Urinary bladder (tissue), 4 donors: ENCODE measurements around the gene INSRR. TPM values are rescaled to one million over a fixed set of nuclear protein-coding genes. Genes with fewer than 3 reads are reported as not detected.

ENCODE experiments used
- DNase-seq: peaks from one replicate; pipeline ENCODE4 v3.0.0-alpha.2; 2015; ENCODE audit errors: extremely low spot score
- H3K27ac ChIP-seq: one replicate; pipeline ENCODE4 v1.5.1; 2013; ENCODE audit warnings: low read depth, mild to moderate bottlenecking, moderate library complexity
- H3K36me3 ChIP-seq: one replicate; pipeline ENCODE4 v1.6.1; 2013; ENCODE audit warnings: mild to moderate bottlenecking, moderate library complexity; ENCODE audit not compliant: insufficient read depth
- H3K4me1 ChIP-seq: one replicate; pipeline ENCODE4 v1.6.1; 2013; ENCODE audit warnings: mild to moderate bottlenecking, moderate library complexity; ENCODE audit not compliant: insufficient read depth
- H3K4me3 ChIP-seq: one replicate; pipeline ENCODE4 v1.5.1; 2013; ENCODE audit warnings: low read depth, low read length
- WGBS: extraction: QIAGEN DNeasy Blood & Tissue Kit; methylation state at CpG from one replicate; pipeline ENCODE4 v1.1.7; 2013; 5-methylcytosine and 5-hydroxymethylcytosine counted together
- polyA plus RNA-seq: library from polyadenylated mRNA; stranded (reverse); fragments of 200-250 nt; gene quantifications from one replicate; pipeline ENCODE4 v1.2.3, GENCODE V29; 2013
- total RNA-seq: library from RNA; depleted of rRNA; stranded (reverse); fragments of >200 nt; gene quantifications from one replicate; pipeline ENCODE4 v1.2.3, GENCODE V29; 2014
- donor health status: healthy with polysubstance abuse.
- donor health status: healthy.

INSRR gene
- total and polyA plus RNA-seq, 2 donors = 0.04 to 0.11 TPM

DNA sequence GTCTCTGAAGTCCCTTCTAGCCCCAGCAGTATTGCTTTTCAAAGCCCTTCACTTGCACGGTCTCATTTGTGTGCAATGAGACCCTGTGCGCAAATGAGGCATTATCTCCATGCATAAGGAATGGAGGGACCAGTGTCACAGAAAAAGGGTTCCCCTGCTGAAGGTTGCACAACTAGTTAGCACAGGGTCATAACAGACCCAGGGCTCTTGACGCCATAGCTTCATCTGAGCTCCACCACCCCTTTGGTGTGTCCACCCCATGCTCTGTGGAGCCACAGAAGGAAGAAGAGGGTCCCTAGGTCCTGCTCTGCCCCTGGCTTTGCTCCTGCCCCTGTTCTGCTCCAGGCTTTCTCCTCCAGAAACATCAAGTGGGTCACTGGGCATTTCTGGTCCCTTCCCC is 54.9 kb downstream of the INSRR start:
- no peak overlapping the region for H3K4me3 ChIP-seq
- H3K36me3 ChIP-seq = peaks cover 4% of the 10 kb centered on the region
- no peaks in the 10 kb centered on the region for H3K4me1 ChIP-seq
- no peak overlapping the region for H3K27ac ChIP-seq
- DNase-seq = no peak
- 76% methylated on average over 3 of the region's 3 CpGs for WGBS

DNA sequence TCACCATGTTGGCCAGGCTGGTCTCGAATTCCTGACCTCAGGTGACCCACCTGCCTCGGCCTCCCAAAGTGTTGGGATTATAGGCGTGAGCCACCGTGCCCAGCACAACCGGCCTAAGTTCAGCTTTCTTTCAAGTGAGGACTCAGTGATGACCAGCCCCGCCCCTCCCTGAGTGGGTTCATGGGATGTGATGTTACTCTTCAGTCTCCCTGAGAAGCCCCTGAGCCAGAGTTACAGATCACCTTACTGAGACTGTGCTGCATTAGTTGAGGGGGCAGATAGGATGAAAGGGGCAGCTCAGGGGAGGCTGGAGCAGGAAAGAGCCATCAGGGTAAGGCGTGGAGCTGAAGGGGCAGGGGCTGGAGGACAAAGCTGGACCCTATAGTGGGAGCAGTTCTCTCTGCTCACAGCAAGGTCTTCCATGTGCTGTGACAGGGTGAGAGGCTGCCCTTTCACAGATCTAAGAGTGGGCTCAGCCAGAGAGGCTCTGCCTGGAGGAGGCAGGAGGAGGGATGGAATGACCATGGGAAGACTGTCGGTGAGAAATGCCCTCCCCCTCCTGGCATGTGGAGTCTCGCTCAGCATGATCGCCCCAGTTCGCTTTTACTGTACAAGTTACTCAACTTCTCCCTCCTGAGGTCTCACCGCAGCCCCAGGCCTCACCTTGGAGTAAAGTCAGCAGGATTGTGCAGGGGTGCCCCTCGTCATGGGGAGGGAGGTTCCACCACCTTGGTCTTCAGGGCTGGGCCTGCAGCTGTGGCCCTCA is 55.6 kb downstream of the INSRR start:
- WGBS = 87% methylated on average over 13 of the region's 13 CpGs
- no peak overlapping the region for H3K4me3 ChIP-seq
- peaks cover 4% of the 10 kb centered on the region for H3K36me3 ChIP-seq
- no peak for DNase-seq
- no peak overlapping the region for H3K27ac ChIP-seq
- H3K4me1 ChIP-seq = no peaks in the 10 kb centered on the region

DNA sequence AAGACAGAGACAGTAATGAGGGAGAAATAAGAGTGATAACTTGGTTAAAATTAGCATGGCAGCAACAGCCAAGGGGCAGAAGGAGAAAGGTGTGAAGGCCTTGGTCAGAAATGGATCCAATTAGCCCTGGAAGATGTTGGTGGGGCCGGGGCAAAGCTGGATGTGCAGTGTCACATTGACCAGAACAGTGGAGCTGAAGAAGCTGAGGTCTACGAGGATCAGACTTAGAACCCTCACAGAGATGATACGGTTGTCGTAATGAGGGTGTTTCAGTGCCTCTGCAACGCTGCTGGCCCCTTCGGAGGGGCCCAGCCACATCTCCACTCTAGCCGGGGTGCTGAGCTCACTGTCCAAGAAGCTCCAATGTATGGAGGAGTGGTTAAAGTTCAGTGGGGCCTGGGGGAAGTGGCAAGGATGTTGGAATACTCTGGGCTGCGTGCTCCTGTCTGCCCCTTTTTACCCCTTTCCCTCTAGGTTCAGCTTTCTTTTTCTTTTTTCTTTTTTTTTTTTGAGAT is 56.4 kb downstream of the INSRR start:
- no peaks in the 10 kb centered on the region for H3K4me1 ChIP-seq
- peaks cover 4% of the 10 kb centered on the region for H3K36me3 ChIP-seq
- H3K27ac ChIP-seq = no peak overlapping the region
- DNase-seq = no peak
- H3K4me3 ChIP-seq = no peak overlapping the region
- WGBS = 92% methylated on average over 8 of the region's 8 CpGs

DNA sequence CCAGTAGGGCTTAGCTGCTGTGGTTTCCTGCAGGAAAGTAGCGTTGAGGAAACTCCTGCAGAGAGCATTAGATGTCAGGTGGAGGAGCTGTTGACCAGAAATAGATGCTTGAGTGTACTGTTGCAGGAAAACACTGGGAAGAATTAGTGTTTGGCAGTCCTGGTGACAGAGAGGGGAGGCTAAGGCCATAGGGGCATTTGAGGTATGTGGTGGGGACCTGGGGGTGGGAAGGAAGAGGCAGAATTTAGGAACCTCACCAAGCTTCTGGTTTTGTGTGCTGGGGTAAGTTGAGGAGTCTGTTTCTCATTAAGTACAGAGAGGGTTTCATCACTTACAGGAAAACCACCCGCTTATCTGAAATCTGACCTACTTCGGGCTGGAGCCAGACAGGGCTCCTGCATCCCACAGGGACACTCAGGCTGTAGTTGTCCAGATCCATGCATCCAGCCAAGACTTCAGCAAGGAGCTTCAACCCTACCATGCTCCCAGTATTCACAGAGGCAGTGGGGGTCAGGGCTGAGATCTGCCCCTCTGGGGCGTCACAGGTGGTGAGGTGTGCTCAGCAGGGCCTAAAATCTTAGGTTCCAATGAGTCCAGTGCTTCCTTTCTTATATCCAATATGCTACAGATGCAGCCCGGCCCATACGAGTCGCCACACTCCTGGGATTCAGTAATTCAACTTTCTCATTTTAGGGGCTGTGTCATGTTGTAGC is 57.4 kb downstream of the INSRR start:
- Histone ChIP-seq H3K4me1 (no peaks in the 10 kb centered on the region), H3K36me3 (peaks cover 4% of the 10 kb centered on the region), H3K4me3 (no peak overlapping the region), H3K27ac (no peak overlapping the region)
- 64% methylated on average over 7 of the region's 7 CpGs for WGBS
- DNase-seq = no peak

DNA sequence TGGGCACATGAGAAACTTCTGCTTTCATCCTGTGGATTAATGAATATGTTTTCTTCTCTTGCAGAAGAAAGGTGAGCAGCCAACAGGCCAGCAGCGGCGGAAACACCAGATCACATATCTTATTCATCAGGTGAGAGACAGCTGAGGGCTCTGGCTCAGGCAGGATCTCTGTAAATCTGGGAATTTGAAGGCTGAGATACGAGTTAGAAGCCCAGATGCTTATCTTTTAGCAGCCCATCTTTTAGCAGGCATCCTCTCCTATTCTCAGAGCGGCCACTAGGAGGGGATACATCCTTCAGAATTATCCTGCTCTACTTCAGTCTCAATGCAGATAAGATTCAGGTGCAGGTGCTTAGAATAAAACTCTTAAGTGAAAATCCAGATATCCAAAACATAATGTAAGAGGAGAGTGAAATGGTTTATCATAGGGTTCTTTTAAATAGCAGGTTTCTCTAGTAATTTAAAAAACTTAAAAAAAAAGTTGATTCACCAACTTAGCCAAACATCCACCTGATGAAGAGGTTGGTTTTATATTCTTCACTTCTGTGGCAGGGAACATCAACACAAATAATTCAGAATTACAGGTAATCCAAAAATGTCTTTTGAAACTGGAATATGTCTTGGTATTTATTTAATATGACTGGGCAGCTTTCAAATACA is 61.6 kb downstream of the INSRR start:
- 43% methylated on average over 4 of the region's 4 CpGs for WGBS
- no peak for DNase-seq
- Histone ChIP-seq H3K36me3 (peaks cover 6% of the 10 kb centered on the region), H3K4me3 (no peak overlapping the region), H3K4me1 (no peaks in the 10 kb centered on the region), H3K27ac (no peak overlapping the region)

DNA sequence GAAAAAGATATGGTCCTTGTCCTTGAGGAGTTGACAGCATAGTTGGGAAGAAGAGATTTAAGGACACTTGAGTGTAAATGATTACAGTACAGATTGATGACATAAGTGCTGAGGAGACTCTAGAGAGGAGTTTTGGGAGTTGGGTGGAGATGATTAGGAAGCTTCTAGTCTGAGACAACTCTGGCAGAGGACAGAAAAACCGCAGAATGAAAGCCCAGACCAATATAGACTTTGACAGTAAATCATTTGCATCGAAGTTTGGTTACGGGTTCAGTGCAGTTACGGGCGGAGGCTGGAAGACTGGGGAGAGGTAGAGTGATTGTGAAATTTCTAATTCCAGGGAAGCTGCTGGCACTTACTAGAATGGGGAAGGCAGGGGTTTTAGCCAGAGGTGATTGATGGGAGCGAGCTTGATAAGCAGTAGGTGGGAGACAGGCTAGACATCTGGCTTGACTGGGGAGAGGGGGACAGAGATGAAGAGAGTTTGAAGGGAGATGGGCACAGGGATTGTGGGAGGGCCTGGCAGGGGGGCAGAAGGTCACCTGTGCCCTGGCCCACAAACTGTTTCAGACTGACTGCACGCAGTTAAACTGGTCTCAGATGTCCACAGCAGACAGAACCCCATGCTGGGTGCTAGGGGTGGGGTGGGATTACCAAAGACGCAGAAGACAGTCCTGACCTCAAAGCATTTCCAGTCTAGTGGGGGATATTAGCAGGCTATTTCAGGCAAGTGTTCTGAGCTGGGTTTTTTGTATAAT is 62.4 kb downstream of the INSRR start:
- 89% methylated on average over 8 of the region's 8 CpGs for WGBS

DNA sequence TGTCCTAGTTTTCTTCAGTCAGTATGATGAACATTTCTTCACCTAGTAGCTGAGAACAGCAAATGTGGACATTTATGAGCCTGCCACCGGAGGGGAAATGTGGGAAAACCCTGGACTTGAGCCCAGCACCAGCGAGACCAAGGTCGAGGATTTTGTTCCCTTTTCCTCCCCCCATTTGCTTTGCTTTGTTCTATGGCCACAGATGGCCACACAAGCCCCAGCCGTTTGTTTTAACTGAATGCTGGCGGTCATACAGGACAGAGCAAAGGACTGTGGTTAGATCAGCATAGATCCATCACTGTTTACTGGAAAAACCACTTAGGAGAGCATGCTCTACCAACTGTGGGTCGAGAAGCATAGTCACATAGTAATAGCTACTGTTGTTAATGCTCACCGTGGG is 63.1 kb downstream of the INSRR start:
- Histone ChIP-seq H3K27ac (no peak overlapping the region), H3K36me3 (peaks cover 6% of the 10 kb centered on the region), H3K4me3 (no peak overlapping the region), H3K4me1 (no peaks in the 10 kb centered on the region)
- WGBS = 65% methylated on average over 7 of the region's 7 CpGs
- no peak for DNase-seq

More for the DNA sequence above, 62.4 kb downstream of the INSRR start:
- no peak for DNase-seq
- Histone ChIP-seq H3K27ac (no peak overlapping the region), H3K4me1 (no peaks in the 10 kb centered on the region), H3K36me3 (peaks cover 6% of the 10 kb centered on the region), H3K4me3 (no peak overlapping the region)

DNA sequence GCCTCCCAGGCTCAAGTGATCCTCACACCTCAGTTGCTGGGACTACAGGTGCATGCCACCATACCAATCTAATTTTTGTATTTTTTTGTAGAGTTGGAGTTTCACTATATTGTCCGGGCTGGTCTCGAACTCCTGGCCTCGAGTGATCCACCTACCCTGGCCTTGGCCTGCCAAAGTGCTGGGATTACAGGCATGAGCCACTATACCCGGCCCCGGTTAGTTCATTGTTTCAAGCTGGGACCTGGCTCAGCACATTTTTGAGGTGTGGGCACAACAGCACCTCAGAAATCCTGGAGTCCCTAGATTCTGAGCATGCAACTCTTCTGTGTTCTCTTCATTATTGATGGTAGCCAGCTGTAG is 63.6 kb downstream of the INSRR start:
- Histone ChIP-seq H3K36me3 (peaks cover 6% of the 10 kb centered on the region), H3K4me3 (no peak overlapping the region), H3K27ac (no peak overlapping the region), H3K4me1 (no peaks in the 10 kb centered on the region)
- no peak for DNase-seq
- WGBS = 96% methylated on average over 5 of the region's 5 CpGs

DNA sequence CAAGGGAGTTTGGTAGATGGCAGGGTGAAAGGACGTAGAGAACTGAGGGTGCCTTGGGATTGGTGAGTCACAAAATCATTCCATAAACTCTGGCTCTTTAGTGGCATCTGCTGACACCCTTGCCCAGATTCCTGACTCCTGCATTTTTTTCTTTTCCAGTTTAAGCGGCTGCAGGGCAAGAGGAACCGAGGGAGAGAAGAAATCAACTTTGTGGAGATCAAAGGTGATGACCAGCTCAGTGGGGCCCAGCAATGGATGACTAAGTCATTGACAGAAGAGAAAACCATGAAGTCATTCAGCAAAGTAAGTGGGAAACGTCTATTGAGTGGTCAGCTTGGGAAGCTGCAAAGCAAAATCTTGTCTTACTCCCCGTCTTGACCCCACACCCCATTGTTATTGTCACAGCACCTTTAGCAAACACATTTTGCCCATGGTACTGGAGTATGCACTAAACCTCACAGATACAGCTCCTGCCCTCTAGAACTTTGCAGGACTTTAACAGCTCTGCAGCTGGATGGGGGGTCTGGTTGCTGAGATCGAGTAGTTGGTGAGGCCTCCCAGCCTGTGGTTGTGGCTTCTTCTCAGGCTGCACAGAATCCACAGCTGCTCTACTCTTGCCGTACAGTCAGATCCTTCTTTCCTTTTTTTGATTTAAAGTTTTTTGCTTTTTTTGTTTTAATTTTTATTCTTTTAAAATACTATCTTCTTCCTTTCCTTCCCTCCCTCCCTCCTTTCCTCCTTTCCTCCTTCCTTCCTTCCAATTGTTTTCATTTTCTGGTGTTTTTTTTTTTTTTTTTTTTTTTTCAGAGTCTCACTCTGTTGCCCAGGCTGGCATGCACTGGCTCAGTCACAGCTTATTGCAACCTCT is 64.2 kb downstream of the INSRR start:
- Histone ChIP-seq H3K4me1 (no peaks in the 10 kb centered on the region), H3K36me3 (peaks cover 2% of the 10 kb centered on the region), H3K4me3 (no peak overlapping the region), H3K27ac (no peak overlapping the region)
- WGBS = 83% methylated on average over 7 of the region's 7 CpGs
- no peak for DNase-seq

Other genes with a start within 250 kb of the INSRR start
- not detected for gene HAPLN2, start 239.7 kb downstream of the INSRR start, total RNA-seq
- 4.0 TPM for gene HAPLN2, start 239.7 kb downstream of the INSRR start, polyA plus RNA-seq
- gene BCAN, start 217.0 kb downstream of the INSRR start, total RNA-seq = 0.48 TPM
- 0.19 TPM for gene BCAN, start 217.0 kb downstream of the INSRR start, polyA plus RNA-seq
- gene NES, start 181.7 kb downstream of the INSRR start, total RNA-seq = 35.7 TPM
- gene NES, start 181.7 kb downstream of the INSRR start, polyA plus RNA-seq = 38.2 TPM
- 37.9 TPM for gene CRABP2, start 153.5 kb downstream of the INSRR start, total RNA-seq
- gene CRABP2, start 153.5 kb downstream of the INSRR start, polyA plus RNA-seq = 25.3 TPM
- gene METTL25B, start 130.6 kb downstream of the INSRR start, total RNA-seq = 11.4 TPM
- 32.6 TPM for gene METTL25B, start 130.6 kb downstream of the INSRR start, polyA plus RNA-seq
- 12.5 TPM for gene ISG20L2, start 130.4 kb downstream of the INSRR start, total RNA-seq
- 22.8 TPM for gene ISG20L2, start 130.4 kb downstream of the INSRR start, polyA plus RNA-seq
- gene MRPL24, start 118.0 kb downstream of the INSRR start, total RNA-seq = 25.8 TPM
- 115 TPM for gene MRPL24, start 118.0 kb downstream of the INSRR start, polyA plus RNA-seq
- gene HDGF, start 107.4 kb downstream of the INSRR start, total RNA-seq = 74.8 TPM
- gene HDGF, start 107.4 kb downstream of the INSRR start, polyA plus RNA-seq = 113 TPM
- gene PRCC, start 91.6 kb downstream of the INSRR start, total RNA-seq = 17.7 TPM
- gene PRCC, start 91.6 kb downstream of the INSRR start, polyA plus RNA-seq = 49.5 TPM
- not detected for gene SH2D2A, start 42.3 kb downstream of the INSRR start, total RNA-seq
- 0.70 TPM for gene SH2D2A, start 42.3 kb downstream of the INSRR start, polyA plus RNA-seq
- 0.37 TPM for gene NTRK1, start 1.7 kb upstream of the INSRR start, total RNA-seq
- 1.0 TPM for gene NTRK1, start 1.7 kb upstream of the INSRR start, polyA plus RNA-seq
- gene PEAR1, start 34.6 kb upstream of the INSRR start, total RNA-seq = 9.3 TPM
- gene PEAR1, start 34.6 kb upstream of the INSRR start, polyA plus RNA-seq = 13.1 TPM
- 0.16 TPM for gene LRRC71, start 61.5 kb upstream of the INSRR start, total RNA-seq
- gene LRRC71, start 61.5 kb upstream of the INSRR start, polyA plus RNA-seq = not detected
- gene ARHGEF11, start 186.6 kb upstream of the INSRR start, total RNA-seq = 28.7 TPM
- gene ARHGEF11, start 186.6 kb upstream of the INSRR start, polyA plus RNA-seq = 23.8 TPM
- not detected for gene ETV3L, start 240.7 kb upstream of the INSRR start, total RNA-seq
- not detected for gene ETV3L, start 240.7 kb upstream of the INSRR start, polyA plus RNA-seq